ENCODE results near the gene CFAP97D2.

Gene CFAP97D2

DNA sequence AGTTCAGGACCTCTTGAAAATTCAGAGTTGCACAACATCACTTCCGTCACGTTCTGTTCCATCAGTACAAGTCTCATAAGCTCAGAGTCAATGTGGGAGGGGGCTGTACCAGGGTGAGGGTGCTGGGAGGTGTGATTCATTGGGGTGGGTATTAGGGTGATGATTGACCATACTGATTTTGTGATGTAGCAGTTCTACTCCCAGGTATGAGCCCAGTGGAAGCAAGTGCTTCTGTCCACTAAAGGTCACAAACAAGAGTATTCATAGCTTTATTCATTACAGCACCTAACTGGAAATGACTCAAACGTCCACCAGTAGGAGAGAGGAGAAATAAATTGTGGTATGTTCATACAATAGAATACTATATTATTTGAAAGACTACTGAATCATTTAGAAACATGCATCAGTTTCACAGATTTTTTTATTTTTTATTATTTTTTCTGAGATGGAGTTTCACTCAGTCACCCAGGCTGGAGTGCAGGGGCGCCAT, 90.3 kb downstream of the CFAP97D2 start:
- no peak for TF ChIP-seq TCF4 (CRISPR knock-in tag; IDR thresholded peaks at IDR 0.05; ENCODE audit: borderline replicate concordance)
- TF ChIP-seq SNAI2 (CRISPR knock-in tag; IDR thresholded peaks at IDR 0.05) = no peak
- no peak for TF ChIP-seq GLIS3 (CRISPR knock-in tag; IDR thresholded peaks at IDR 0.05)
- no peak for TF ChIP-seq ESRRG (CRISPR knock-in tag; IDR thresholded peaks at IDR 0.05)
- no peak for ATAC-seq
